NCI-H187 (cell line): Measurements from ENCODE around the gene ZNF578.
"Not testable (repeated sequence)": the region's sequence is repeated elsewhere in the genome, so short reads cannot be mapped to it uniquely, and the experiment has no call there.

Experiments
- DNase-seq, 2 experiments: peaks; one replicate each; lab custom pipeline; 2025; lab: John Stamatoyannopoulos, UW

Gene ZNF578

GRCh38 chr19:52516191-52516590 is 62.8 kb downstream of the ZNF578 start:
- DNase-seq, result no peak

DNA sequence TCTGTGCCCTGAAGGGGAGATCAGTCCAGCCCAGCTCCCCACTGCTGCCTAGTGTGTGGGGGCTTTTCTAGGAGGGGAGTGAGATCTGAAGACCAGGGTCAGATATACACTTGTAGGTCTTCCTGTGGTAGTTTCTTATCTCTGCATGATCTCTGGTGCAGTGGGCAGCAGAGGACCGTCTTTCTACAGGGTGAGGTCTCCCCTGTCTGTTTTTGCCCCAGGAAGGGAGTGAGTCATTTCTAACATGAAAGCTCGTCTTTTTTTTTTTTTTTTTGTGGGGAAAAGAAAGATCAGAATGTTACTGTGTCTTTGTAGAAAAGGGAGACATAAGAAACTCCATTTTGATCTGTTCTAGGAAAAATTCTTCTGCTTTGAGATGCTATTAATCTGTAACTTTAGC is 65.3 kb downstream of the ZNF578 start:
- DNase-seq, result no peak

- not testable (repeated sequence) for DNase-seq
Measured at GRCh38 chr19:52519175-52519574, 65.8 kb downstream of the ZNF578 start.

DNA sequence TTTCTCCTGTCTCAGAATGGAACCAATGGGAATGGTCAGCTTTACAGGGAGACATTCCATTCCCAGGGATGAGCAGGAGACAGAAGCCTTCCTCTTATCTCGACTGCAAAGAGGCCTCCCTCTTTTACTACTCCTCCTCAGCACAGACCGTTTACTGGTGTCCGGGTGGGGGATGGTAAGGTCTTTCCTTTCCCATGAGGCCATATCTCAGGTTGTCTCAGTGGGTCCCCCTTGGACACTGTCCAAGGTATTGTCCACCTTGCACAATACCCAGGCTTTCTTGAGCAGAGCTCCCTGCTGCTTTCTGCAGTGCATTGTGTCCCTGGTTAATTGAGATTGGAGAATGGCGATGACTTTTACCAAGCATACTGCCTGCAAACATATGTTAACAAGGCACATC is 66.7 kb downstream of the ZNF578 start:
- DNase-seq, result no peak

DNA sequence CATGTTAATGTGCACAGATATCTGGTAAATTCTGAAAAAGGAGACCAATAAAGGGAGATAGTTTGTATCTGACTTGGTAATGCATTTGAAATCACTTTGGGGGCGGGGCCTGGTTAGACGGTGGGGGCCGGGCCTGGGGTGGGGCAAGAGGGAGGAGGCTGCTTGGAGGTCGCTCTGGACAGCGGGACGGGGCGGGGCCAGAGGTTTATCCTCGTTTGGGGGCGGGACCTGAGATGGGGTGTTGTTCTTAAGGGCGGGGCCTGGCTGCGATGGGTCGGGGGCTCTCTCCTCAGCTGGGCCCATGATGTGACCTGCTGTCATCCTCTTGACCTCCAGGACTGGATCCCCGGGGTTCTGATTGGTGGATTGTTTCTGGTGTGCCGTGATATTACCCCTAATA is 69.2 kb downstream of the ZNF578 start:
- DNase-seq, result no peak

- no peak for DNase-seq
Measured at GRCh38 chr19:52524086-52524485, 70.7 kb downstream of the ZNF578 start.

DNA sequence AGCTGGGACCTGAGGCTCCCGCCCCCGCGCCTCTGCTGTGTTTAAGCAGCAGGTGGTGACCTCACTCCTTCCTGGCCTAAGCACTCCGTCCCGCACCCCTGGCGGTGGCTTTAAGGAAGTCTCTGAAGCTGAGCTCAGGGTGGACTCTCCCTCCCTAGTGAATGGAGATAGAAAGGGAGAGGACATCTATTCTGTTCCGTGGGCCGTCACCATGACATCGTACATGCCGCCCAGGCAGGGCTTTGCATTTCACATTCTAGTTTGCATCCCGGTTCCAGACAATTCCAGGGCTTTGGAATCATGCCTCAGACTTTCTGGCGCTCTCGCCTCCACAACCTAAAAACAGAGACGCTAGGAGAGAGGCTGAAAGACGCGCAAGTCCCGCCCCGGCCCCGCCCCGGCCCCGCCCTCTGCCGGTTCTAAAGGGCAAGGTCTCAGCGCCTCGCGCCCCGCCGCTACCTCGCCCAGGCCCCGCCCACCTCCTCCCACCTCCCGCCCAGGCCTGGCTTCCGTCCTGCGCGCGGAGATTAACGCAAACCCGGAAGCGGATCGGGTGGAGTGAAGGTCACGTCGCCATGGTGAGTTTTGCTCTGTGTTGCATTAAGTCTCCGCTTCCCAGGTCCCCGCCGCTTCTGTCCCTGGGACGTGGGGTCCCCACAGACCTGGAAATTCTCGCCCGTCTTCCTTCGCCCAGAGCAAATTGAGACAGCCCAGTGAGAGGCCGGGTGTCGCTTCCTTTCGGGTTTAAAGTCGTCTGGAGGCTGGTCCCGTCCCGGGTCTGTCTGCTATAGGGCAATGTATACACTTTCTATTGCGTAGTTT is 74.0 kb downstream of the ZNF578 start, which contains the start of gene ZNF808:
Gene ZNF808 (plus strand): TSS at position 535 of the 822 bp plus-strand sequence. CDS start 15,617 bp downstream, outside the sequence.
- DNase-seq, result peak; percentile 96 to 97

- no peak for DNase-seq
Measured at GRCh38 chr19:52527956-52528351, 74.6 kb downstream of the ZNF578 start.

- DNase-seq, result no peak
Measured at GRCh38 chr19:52532480-52532879, 79.1 kb downstream of the ZNF578 start.

DNA sequence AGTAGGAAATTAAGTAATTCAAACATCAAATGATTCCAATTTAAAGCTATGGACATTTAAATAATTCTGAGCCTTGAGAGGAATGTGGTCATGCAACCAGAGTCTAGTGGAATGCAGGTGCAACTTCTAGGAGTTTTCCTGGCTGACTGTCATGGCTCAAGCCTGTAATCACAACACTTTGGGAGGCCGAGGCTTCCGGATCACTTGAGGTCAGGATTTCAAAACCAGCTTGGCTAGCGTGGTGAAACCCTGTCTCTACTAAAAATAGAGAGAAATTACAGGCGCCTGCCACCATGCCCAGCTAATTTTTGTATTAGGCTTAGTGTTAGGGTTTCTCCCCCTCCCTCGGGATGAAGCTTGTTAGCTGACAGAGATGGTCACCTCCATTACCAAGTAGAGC is 80.5 kb downstream of the ZNF578 start:
- DNase-seq, result no peak

- DNase-seq, result not testable (repeated sequence)
Measured at GRCh38 chr19:52535385-52535770, 82.0 kb downstream of the ZNF578 start.

DNA sequence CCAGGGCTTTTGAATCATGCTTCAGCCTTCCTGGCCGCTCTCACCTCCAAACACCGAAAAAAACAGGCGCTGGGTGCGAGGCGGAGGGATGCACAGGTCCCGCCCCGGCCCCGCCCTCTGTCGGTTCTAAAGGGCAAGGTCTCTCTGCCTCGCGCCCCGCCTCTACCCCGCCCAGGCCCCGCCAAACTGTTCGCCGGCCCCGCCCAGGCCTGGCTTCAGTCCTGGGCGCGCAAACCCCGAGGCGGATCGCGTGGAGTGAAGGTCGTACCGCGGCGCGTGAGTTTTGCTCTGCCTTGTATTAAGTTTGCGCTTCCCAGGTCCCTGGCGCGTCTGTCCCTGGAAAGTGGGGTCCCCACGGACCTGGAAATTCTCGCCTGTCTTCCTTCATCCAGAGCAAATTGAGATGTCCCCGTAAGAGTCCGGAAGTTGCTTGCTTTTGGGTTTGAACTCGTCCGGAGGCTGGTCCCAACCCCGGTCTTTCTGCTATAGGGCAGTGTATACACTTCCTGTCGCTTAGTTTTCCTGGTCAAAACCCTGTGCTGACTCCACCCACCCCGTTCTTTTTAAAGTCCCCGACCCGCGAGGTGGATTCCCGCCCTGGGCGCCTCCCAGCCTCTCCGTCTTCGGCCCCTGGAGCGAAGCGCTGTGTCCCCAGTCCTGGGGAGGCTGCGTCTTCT is 82.6 kb downstream of the ZNF578 start:
- DNase-seq, result no peak

DNA sequence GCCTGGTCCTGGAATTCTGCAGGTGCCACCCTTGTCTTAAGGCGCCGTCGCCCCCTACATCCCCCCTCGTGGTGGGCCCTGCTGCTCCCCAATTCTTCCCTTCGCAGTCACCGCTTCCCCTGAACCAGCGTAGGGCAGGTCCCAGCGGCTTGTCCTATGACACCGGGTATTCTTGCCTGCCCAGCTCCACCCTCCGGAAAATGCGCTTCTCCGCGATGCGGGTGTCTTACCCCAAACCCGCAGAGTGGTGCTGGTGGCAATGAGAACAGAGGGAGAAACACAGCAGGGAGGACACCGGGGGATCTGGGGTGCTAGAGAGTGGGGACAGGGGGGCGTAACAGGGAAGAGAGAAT is 83.1 kb downstream of the ZNF578 start:
- no peak for DNase-seq

DNA sequence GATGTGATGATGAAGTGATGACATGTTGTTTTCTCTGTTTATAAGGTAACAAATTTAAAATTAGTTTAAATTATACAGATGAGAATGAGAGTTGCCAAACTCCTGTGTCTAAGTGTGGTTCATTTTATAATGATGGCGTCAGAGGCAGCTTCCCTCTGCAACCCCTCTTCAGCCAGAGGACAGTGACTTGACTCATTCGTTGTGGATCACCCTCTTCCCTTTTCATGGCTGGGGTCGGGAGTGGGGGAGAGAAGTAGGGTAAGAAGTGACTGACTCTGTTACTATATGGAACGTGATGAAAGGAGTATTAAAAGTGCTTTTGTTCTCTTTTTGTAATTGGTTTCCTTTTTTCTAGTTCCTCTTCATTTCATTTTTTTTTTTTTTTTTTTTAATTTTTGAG is 85.5 kb downstream of the ZNF578 start:
- not testable (repeated sequence) for DNase-seq

- DNase-seq, result not testable (repeated sequence)
Measured at GRCh38 chr19:52541176-52541575, 87.8 kb downstream of the ZNF578 start.

DNA sequence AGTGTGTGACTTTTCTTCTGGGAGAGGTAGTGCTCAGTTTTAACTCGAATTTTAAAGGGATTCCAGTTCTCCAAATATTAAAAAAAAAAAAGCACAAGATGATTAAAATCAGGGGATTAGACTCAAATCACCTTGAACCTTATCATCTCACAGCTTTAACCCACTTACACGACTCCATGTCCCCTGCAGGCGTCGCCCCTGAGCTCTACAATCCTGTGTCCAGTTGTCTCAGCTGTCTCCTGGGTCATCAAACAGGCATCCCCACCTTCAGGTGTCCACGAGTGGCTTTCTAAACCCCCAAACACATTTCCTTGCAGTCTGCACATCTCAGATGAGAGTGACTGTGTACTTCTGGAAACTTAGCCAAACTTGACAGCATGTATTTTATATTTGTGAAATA is 88.3 kb downstream of the ZNF578 start:
- no peak for DNase-seq

DNA sequence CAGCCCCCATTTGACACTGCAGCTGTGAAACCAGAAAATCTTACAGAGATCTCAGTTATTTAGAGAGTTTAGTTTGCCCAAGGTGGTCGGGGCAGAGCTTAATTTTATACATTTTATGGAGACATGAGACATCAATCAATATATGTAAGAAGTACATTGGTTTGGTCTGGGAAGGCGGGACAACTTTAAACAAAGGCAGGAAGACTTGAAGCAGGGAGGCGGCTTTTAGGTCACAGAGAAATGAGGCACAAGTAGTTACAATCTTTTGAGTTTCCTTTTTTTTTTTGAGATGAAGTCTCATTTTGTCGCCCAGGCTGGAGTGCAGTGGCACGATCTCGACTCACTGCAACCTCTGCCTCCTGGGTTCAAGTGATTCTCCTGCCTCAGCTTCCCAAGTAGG is 89.2 kb downstream of the ZNF578 start:
- not testable (repeated sequence) for DNase-seq

DNA sequence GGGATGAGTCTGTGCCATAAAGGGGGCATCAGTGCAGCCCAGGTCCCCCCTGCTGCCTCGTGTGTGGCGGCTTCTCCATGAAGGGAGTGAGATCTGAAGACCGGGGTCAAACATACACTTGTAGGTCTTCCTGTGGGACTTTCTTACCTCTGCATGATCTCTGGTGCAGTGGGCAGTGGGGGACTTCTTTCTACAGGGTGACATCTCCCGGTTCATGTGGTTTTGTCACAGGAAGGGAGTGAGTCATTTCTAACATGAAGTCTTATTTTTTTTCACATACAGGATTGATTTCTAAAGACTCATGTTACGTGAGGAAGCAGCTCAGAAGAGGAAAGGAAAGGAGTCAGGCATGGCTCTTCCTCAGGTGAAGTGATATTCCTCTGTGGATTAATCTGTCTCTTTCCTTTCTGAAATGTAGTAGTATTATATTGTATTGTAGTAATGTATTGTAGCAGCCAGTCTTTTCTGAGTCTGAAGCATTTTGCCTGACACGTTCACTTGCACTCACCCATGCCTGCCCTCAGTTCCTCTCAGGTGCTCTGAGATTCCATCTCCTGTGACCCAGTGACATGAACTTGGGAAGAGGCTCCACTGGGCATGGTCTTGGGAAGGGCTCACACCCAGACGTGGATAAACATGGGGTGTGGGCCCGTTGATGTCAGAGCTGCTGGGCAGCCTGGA is 89.8 kb downstream of the ZNF578 start:
- DNase-seq, result no peak

DNA sequence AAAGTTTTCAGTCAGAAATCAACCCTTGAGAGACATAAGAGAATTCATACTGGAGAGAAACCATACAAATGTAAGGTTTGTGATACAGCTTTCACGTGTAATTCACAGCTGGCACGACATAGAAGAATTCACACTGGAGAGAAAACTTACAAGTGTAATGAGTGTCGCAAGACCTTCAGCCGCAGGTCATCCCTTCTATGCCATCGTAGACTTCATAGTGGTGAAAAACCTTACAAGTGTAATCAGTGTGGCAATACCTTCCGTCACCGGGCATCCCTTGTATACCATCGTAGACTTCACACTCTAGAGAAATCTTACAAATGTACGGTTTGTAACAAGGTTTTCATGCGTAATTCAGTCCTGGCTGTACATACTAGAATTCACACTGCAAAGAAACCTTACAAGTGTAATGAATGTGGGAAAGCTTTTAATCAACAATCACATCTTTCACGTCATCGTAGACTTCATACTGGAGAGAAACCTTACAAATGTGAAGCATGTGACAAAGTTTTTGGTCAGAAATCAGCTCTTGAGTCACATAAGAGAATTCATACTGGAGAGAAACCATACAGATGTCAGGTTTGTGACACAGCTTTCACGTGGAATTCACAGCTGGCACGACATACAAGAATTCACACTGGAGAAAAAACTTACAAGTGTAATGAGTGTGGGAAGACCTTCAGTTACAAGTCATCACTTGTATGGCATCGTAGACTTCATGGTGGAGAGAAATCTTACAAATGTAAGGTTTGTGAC is 101.0 kb downstream of the ZNF578 start:
- no peak for DNase-seq

GRCh38 chr19:52557231-52557995 is 104.1 kb downstream of the ZNF578 start:
- no peak for DNase-seq

DNA sequence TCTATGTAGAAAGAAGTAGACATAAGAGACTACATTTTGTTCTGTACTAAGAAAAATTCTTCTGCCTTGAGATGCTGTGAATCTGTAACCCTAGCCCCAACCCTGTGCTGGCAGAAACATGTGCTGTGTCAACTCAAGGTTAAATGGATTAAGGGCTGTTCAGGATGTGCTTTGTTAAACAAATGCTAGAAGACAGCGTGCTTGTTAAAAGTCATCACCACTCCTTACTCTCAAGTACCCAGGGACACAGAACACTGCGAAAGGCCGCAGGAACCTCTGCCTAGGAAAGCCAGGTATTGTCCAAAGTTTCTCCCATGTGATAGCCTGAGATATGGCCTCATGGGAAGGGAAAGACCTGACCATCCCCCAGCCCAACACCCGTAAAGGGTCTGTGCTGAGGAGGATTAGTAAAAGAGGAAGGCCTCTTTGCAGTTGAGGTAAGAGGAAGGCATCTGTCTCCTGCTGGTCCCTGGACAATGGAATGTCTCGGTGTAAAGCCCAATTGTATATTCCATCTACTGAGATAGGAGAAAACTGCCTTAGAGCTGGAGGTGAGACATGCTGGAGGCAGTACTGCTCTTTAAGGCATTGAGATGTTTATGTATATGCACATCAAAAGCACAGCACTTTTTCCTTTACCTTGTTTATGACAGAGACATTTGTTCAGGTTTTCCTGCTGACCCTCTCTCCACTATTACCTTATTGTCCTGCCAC is 105.5 kb downstream of the ZNF578 start:
- DNase-seq, result not testable (repeated sequence)
